Right lobe of liver (tissue), 6 donors: Measurements from ENCODE around the gene ST8SIA6. TPM values are rescaled to one million over a fixed set of nuclear protein-coding genes. Genes with fewer than 3 reads are reported as not detected.

Source experiments
- ATAC-seq, 4 donors: fragments of 200-7000 bp; cut with Tn5 transposase; one replicate each; pipeline ENCODE4 v1.9.1; 2020; ENCODE audit warnings: mild to moderate bottlenecking in 4 of 4, moderate library complexity in 4 of 4
- DNase-seq, 3 donors: peaks; one replicate each; pipeline ENCODE4 v3.0.0-alpha.2; 2020
- H3K27ac ChIP-seq, 3 donors: fragments of 200-600 bp; one replicate each; pipeline ENCODE4 v1.8.0; 2022
- H3K27me3 ChIP-seq, 2 donors: fragments of 200-600 bp; one replicate each; pipeline ENCODE4 v1.8.0; 2022
- H3K36me3 ChIP-seq, 4 donors: fragments of 200-600 bp; sonication (generic) in 1 of 4; one replicate each; pipeline versions ENCODE4 v1.5.1 to v1.8.0; 2017 to 2022; ENCODE audit warnings: control low read depth in 1 of 4
- H3K4me1 ChIP-seq, 4 donors: fragments of 200-600 bp; sonication (generic) in 1 of 4; one replicate each; pipeline versions ENCODE4 v1.5.1 to v1.8.0; 2017 to 2022; ENCODE audit warnings: control low read depth in 1 of 4
- H3K4me3 ChIP-seq, 3 donors: fragments of 200-600 bp; one replicate each; pipeline ENCODE4 v1.8.0; 2022
- H3K9me3 ChIP-seq, 4 donors: fragments of 200-600 bp; sonication (generic) in 1 of 4; one replicate each; pipeline versions ENCODE4 v1.5.1 to v1.8.0; 2017 to 2022; ENCODE audit warnings: control low read depth in 1 of 4
- CTCF ChIP-seq, 4 donors: fragments of 200-600 bp in 3 of 4; fragments of 450-650 bp in 1 of 4; IDR thresholded peaks; one replicate each; pipeline versions ENCODE4 v1.5.1 to v1.8.0; 2016 to 2022; ENCODE audit warnings: antibody characterized with exemption in 4 of 4, mild to moderate bottlenecking in 2 of 4
- POLR2A ChIP-seq: fragments of 450-650 bp; IDR thresholded peaks from one replicate; pipeline ENCODE4 v1.6.1; 2017; ENCODE audit warnings: antibody characterized with exemption, mild to moderate bottlenecking
- WGBS: methylation state at CpG from one replicate; pipeline ENCODE4 v1.1.6; 2018; ENCODE audit warnings: low coverage, low lambda C conversion rate; ENCODE audit not compliant: insufficient coverage; ENCODE audit errors: missing lambda C conversion rate; 5-methylcytosine and 5-hydroxymethylcytosine counted together
- intact Hi-C, 2 donors: fragments of 100-400 bp; cut with DNase I; formaldehyde crosslinking; loops; one replicate each; pipeline versions ENCODE4 v1.11.2 to v1.14.1; 2022
- total RNA-seq, 6 experiments: library from RNA; depleted of rRNA in 2 of 6; stranded (reverse); fragments of >200 nt in 2 of 6; fragmentation: NEBNext Ultra II Directional in 3 of 6; extraction: Animal tissue kit (Norgen Biotek cat#: 25700) in 3 of 6; gene quantifications; one replicate each; pipeline versions ENCODE4 v1.1.0 to v1.2.4, GENCODE V29; 2016 to 2023
- donor health status: DM: no; HTN: yes; CAD: no.
- donor health status: DM: no; HTN: no; CAD: no.
- donor health status: DM: no; HTN: no; CAD: no.
- donor health status: DM: no; HTN: yes; CAD: no.
- donor health status: DM: no; HTN: yes; CAD: no.

The ST8SIA6 gene
- total RNA-seq, 6 experiments from 2014 or later = 0.39 to 2.2 (median 1.4) TPM

- Histone ChIP-seq H3K27me3 (no peaks in the 10 kb centered on the region), H3K27ac (no peak overlapping the region), H3K4me1 (no peaks in the 10 kb centered on the region), H3K4me3 (no peak overlapping the region), H3K9me3 (no peaks in the 10 kb centered on the region), H3K36me3 (no peaks in the 10 kb centered on the region)
- TF ChIP-seq POLR2A (no peak), CTCF (IDR thresholded peaks at IDR 0.05) (no peak)
- intact Hi-C loops = no loop called here
- DNase-seq (no peak), ATAC-seq (no peak)
- 64% methylated on average over 6 of the region's 6 CpGs for WGBS
Observed at GRCh38 chr10:17432723-17433122, 21.7 kb downstream of the ST8SIA6 start.

GRCh38 chr10:17431871-17432311 is 22.5 kb downstream of the ST8SIA6 start:
- Histone ChIP-seq H3K36me3 (no peaks in the 10 kb centered on the region), H3K27me3 (no peaks in the 10 kb centered on the region), H3K4me1 (no peaks in the 10 kb centered on the region), H3K9me3 (no peaks in the 10 kb centered on the region), H3K4me3 (no peak overlapping the region), H3K27ac (no peak overlapping the region)
- TF ChIP-seq CTCF (IDR thresholded peaks at IDR 0.05) (no peak), POLR2A (no peak)
- intact Hi-C loops = no loop called here
- ATAC-seq (no peak), DNase-seq (no peak)
- WGBS = 41% methylated on average over 7 of the region's 7 CpGs

GRCh38 chr10:17430647-17431355 is 23.6 kb downstream of the ST8SIA6 start:
- WGBS = 5% methylated on average over 7 of the region's 7 CpGs
- TF ChIP-seq CTCF (IDR thresholded peaks at IDR 0.05) = peak; percentile 71 to 92 (median 88)
- TF ChIP-seq POLR2A = no peak
- Histone ChIP-seq H3K27me3 (no peaks in the 10 kb centered on the region), H3K27ac (no peak overlapping the region), H3K4me3 (no peak overlapping the region), H3K9me3 (no peaks in the 10 kb centered on the region), H3K4me1 (no peaks in the 10 kb centered on the region), H3K36me3 (no peaks in the 10 kb centered on the region)
- peak; percentile 53 to 67 (median 60) for DNase-seq
- intact Hi-C loops = no loop called here
- ATAC-seq = peak; percentile 83 to 88 (median 85)

- intact Hi-C loops = loop anchor here in 1 of 2 donors (10.0 kb wide), 1 partner anchor 585 kb away; no protein-coding TSS in a partner anchor
- Histone ChIP-seq H3K36me3 (no peaks in the 10 kb centered on the region), H3K9me3 (no peaks in the 10 kb centered on the region), H3K27ac (no peak overlapping the region), H3K4me1 (no peaks in the 10 kb centered on the region), H3K27me3 (no peaks in the 10 kb centered on the region), H3K4me3 (no peak overlapping the region)
- TF ChIP-seq POLR2A (no peak), CTCF (IDR thresholded peaks at IDR 0.05) (no peak)
- 55% methylated on average over 6 of the region's 6 CpGs for WGBS
- ATAC-seq = no peak
- DNase-seq = no peak
Observed at GRCh38 chr10:17429490-17429889, 24.9 kb downstream of the ST8SIA6 start.
